CD14-positive monocyte (primary cell): ENCODE results near the gene PGAP2. TPM values are rescaled to one million over a fixed set of nuclear protein-coding genes. Genes with fewer than 3 reads are reported as not detected.

Experiments used
- DNase-seq, 3 donors: peaks; one replicate each; pipeline ENCODE4 v3.0.0-alpha.2; 2011 to 2022
- H2AFZ ChIP-seq: 2 replicates; pipeline ENCODE4 v1.6.0; 2012; ENCODE audit warnings: mild to moderate bottlenecking, low read depth, low read length, inconsistent platforms; ENCODE audit not compliant: insufficient read depth, poor library complexity, severe bottlenecking
- H3K27ac ChIP-seq, 2 donors: 1 replicate in 1 of 2; 2 replicates in 1 of 2; pipeline ENCODE4 v1.5.1; 2012 to 2013; ENCODE audit warnings: low read length in 2 of 2, control low read depth in 1 of 2, inconsistent platforms in 1 of 2, low read depth in 1 of 2, mild to moderate bottlenecking in 1 of 2
- H3K27me3 ChIP-seq, 2 donors: one replicate each; pipeline versions ENCODE4 v1.6.0 to v1.6.1; 2011 to 2013; ENCODE audit warnings: low read length in 2 of 2; ENCODE audit not compliant: control insufficient read depth in 2 of 2, insufficient read depth in 2 of 2
- H3K36me3 ChIP-seq, 2 donors: replicated peaks in 1 of 2; 1 replicate in 1 of 2; 2 replicates in 1 of 2; pipeline versions ENCODE4 v1.5.1 to v1.6.1; 2012 to 2013; ENCODE audit warnings: low read length in 2 of 2, control low read depth in 1 of 2, inconsistent platforms in 1 of 2, mild to moderate bottlenecking in 1 of 2; ENCODE audit not compliant: insufficient read depth in 2 of 2, control insufficient read depth in 1 of 2
- H3K4me1 ChIP-seq, 2 donors: 1 replicate in 1 of 2; 2 replicates in 1 of 2; pipeline versions ENCODE4 v1.5.1 to v1.6.1; 2012 to 2013; ENCODE audit warnings: low read length in 2 of 2, control low read depth in 1 of 2, inconsistent platforms in 1 of 2, mild to moderate bottlenecking in 1 of 2, moderate library complexity in 1 of 2; ENCODE audit not compliant: insufficient read depth in 2 of 2, control insufficient read depth in 1 of 2
- H3K4me2 ChIP-seq: replicated peaks from 2 replicates; pipeline ENCODE3; 2012; ENCODE audit warnings: low read length, moderate library complexity, mild to moderate bottlenecking; ENCODE audit not compliant: poor library complexity, severe bottlenecking; ENCODE audit errors: extremely low read depth
- H3K4me3 ChIP-seq, 3 experiments: fragments of 200-600 bp in 1 of 3; sonication (generic) in 1 of 3; replicated peaks in 1 of 3; 1 replicate in 2 of 3; 2 replicates in 1 of 3; pipeline ENCODE4 v1.5.1; 2011 to 2013; ENCODE audit warnings: low read length in 3 of 3, mild to moderate bottlenecking in 3 of 3, control low read depth in 2 of 3, low read depth in 2 of 3, inconsistent platforms in 1 of 3, moderate library complexity in 1 of 3
- H3K79me2 ChIP-seq: 2 replicates; pipeline ENCODE4 v1.6.0; 2012; ENCODE audit warnings: mild to moderate bottlenecking, control low read depth, inconsistent platforms, low read length, moderate library complexity; ENCODE audit not compliant: insufficient read depth
- H3K9ac ChIP-seq: 2 replicates; pipeline ENCODE4 v1.6.0; 2017; ENCODE audit warnings: low read length, mild to moderate bottlenecking; ENCODE audit not compliant: insufficient read depth, poor library complexity, severe bottlenecking
- H3K9me3 ChIP-seq, 2 donors: replicated peaks in 1 of 2; 1 replicate in 1 of 2; 2 replicates in 1 of 2; pipeline versions ENCODE4 v1.5.1 to v1.6.1; 2012 to 2013; ENCODE audit warnings: low read length in 2 of 2, control low read depth in 1 of 2; ENCODE audit not compliant: control insufficient read depth in 1 of 2, insufficient read depth in 1 of 2
- H4K20me1 ChIP-seq: 2 replicates; pipeline ENCODE4 v1.6.0; 2012; ENCODE audit warnings: mild to moderate bottlenecking, low read length, control low read depth, moderate library complexity; ENCODE audit not compliant: insufficient read depth
- H3K27ac Mint-ChIP-seq, 7 donors: one replicate each; pipeline ENCODE4 v1.8.0; 2020; ENCODE audit warnings: mild to moderate bottlenecking in 7 of 7, mixed read lengths in 7 of 7, moderate library complexity in 6 of 7, inconsistent platforms in 2 of 7
- H3K27me3 Mint-ChIP-seq, 3 donors: one replicate each; pipeline ENCODE4 v1.8.0; 2021 to 2022; ENCODE audit warnings: low read depth in 3 of 3, mild to moderate bottlenecking in 3 of 3, mixed read lengths in 3 of 3, moderate library complexity in 3 of 3, inconsistent platforms in 1 of 3
- H3K36me3 Mint-ChIP-seq, 2 donors: one replicate each; pipeline ENCODE4 v1.8.0; 2020; ENCODE audit warnings: mixed read lengths in 2 of 2, inconsistent platforms in 1 of 2, mild to moderate bottlenecking in 1 of 2
- H3K4me1 Mint-ChIP-seq: one replicate; pipeline ENCODE4 v1.8.0; 2020; ENCODE audit warnings: mild to moderate bottlenecking, mixed read lengths
- H3K4me3 Mint-ChIP-seq, 2 donors: one replicate each; pipeline ENCODE4 v1.8.0; 2020; ENCODE audit warnings: mild to moderate bottlenecking in 2 of 2, mixed read lengths in 2 of 2, moderate library complexity in 1 of 2
- H3K9me3 Mint-ChIP-seq, 7 donors: one replicate each; pipeline ENCODE4 v1.8.0; 2020 to 2022; ENCODE audit warnings: mixed read lengths in 7 of 7, mild to moderate bottlenecking in 6 of 7, moderate library complexity in 6 of 7, inconsistent platforms in 2 of 7
- WGBS: methylation state at CpG from one replicate; pipeline ENCODE4 v1.1.5; 2013; ENCODE audit warnings: missing lambda C conversion rate; ENCODE audit not compliant: insufficient coverage; 5-methylcytosine and 5-hydroxymethylcytosine counted together
- intact Hi-C, 2 donors: fragments of 100-400 bp; cut with micrococcal nuclease; formaldehyde crosslinking; loops; one replicate each; pipeline versions ENCODE4 v1.15.0 to v1.15.1; 2023
- polyA plus RNA-seq, 3 donors: library from polyadenylated mRNA; depleted of rRNA in 1 of 3; unstranded in 2 of 3; stranded (reverse) in 1 of 3; fragments of 300-500 nt in 2 of 3; fragments of >200 nt in 1 of 3; fragmentation: Illumina TruSeq in 2 of 3; gene quantifications; 1 replicate in 2 of 3; 2 replicates in 1 of 3; pipeline ENCODE4 v1.2.3, GENCODE V29; 2012 to 2021
- TF ChIP-seq, protein P1 (sequence below): fragments of 200-600 bp; IDR thresholded peaks from one replicate; pipeline ENCODE4 v1.8.0; 2022; ENCODE audit warnings: antibody characterized with exemption, mild to moderate bottlenecking

The PGAP2 gene
- polyA plus RNA-seq, 3 donors, result 5.8 to 17.9 (median 6.8) TPM

DNA sequence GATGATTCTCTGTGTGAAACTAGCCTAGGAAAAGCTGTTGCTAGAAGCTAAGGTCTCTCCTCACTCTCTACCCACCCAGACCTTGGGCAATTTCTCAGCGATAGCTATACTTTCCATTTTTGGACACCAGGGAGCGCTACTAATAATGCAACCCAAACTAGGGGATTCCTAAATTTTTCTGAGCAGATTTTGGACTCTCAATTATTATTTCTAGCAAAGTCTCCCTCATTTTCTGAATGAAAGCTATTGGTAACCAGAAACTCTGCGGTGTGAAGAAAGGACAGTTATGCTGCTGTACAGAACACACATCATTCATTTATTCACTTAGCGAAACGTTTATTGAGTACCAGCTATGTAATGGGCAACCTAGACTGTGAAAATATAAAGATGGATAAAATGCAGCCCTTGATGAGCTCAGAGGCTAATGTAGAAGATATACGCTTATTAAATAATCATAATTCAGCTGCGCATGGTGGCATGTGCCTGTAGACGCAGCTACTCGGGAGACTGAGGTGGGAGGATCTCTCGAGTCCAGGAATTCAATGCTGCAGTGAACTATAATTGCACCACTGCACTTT lies 41.0 kb downstream of the PGAP2 start:
- intact Hi-C loops, result loop anchor here (2.0 to 5.0 kb wide), 2 partner anchors 219 to 223 kb away; no protein-coding TSS in a partner anchor
- H3K27me3 ChIP-seq, result no peaks in the 10 kb centered on the region
- no peaks in the 10 kb centered on the region for H4K20me1 ChIP-seq
- 0% methylated on average over 1 of the region's 10 CpGs for WGBS
- Mint-ChIP-seq H3K4me3 (no peak overlapping the region), H3K4me1 (peaks cover 14% of the 10 kb centered on the region), H3K36me3 (no peaks in the 10 kb centered on the region), H3K9me3 (peaks cover 0 to 3% (median 0%) of the 10 kb centered on the region in 7 donors), H3K27ac (no peak overlapping the region), H3K27me3 (peaks cover 0 to 4% (median 0%) of the 10 kb centered on the region in 3 donors)
- no peaks in the 10 kb centered on the region for H3K36me3 ChIP-seq
- no peak overlapping the region for H3K4me3 ChIP-seq
- DNase-seq, result peak; percentile 48 to 58 (median 57)
- H3K4me2 ChIP-seq, result no peak overlapping the region
- no peak overlapping the region for H3K9ac ChIP-seq
- H3K9me3 ChIP-seq, result no peaks in the 10 kb centered on the region
- H2AFZ ChIP-seq, result no peak overlapping the region
- H3K4me1 ChIP-seq, result peaks cover 10 to 13% of the 10 kb centered on the region in 2 donors
- H3K79me2 ChIP-seq, result no peaks in the 10 kb centered on the region
- H3K27ac ChIP-seq, result no peak overlapping the region
- TF ChIP-seq, protein P1, sequence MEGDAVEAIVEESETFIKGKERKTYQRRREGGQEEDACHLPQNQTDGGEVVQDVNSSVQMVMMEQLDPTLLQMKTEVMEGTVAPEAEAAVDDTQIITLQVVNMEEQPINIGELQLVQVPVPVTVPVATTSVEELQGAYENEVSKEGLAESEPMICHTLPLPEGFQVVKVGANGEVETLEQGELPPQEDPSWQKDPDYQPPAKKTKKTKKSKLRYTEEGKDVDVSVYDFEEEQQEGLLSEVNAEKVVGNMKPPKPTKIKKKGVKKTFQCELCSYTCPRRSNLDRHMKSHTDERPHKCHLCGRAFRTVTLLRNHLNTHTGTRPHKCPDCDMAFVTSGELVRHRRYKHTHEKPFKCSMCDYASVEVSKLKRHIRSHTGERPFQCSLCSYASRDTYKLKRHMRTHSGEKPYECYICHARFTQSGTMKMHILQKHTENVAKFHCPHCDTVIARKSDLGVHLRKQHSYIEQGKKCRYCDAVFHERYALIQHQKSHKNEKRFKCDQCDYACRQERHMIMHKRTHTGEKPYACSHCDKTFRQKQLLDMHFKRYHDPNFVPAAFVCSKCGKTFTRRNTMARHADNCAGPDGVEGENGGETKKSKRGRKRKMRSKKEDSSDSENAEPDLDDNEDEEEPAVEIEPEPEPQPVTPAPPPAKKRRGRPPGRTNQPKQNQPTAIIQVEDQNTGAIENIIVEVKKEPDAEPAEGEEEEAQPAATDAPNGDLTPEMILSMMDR, result peak; percentile 83

DNA sequence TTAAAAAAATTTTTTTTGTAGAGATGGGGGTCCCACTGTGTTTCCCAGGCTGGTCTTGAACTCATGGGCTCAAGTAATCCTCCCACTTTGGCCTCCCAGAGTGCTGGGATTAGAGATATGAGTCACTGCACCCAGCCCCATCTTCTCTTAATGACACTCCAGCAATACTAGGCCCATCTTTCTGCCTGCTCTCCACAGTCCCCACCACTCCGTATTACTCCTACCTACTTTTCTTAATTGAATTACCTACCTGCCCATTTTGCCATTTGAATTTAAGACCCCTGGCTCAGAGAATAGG lies 45.1 kb downstream of the PGAP2 start:
- H3K4me1 ChIP-seq, result peaks cover 36 to 45% of the 10 kb centered on the region in 2 donors
- WGBS, result 100% methylated on average over 1 of the region's 1 CpG
- peaks cover 30% of the 10 kb centered on the region for H3K79me2 ChIP-seq
- H4K20me1 ChIP-seq, result peaks cover 28% of the 10 kb centered on the region
- Mint-ChIP-seq H3K27me3 (peaks cover 0 to 2% (median 0%) of the 10 kb centered on the region in 3 donors), H3K36me3 (peaks cover 5 to 6% of the 10 kb centered on the region in 2 donors), H3K4me1 (peaks cover 40% of the 10 kb centered on the region), H3K9me3 (no peaks in the 10 kb centered on the region), H3K4me3 (no peak overlapping the region), H3K27ac (peak overlapping the region; percentile 18 to 99 (median 98))
- H3K9ac ChIP-seq, result no peak overlapping the region
- H3K9me3 ChIP-seq, result no peaks in the 10 kb centered on the region
- no peak overlapping the region for H3K4me3 ChIP-seq
- no peaks in the 10 kb centered on the region for H3K27me3 ChIP-seq
- H3K36me3 ChIP-seq, result no peaks in the 10 kb centered on the region
- peak overlapping the region in 1 of 2 donors; percentile 94 for H3K27ac ChIP-seq
- TF ChIP-seq, protein P1, result no peak
- intact Hi-C loops, result no loop called here
- H3K4me2 ChIP-seq, result no peak overlapping the region
- H2AFZ ChIP-seq, result no peak overlapping the region
- DNase-seq, result no peak
